HS-5 (cell line): ENCODE results near the gene USB1.
A peak's percentile ranks its signal among the peaks of the same experiment; 100 is the strongest.

Experiments
- DNase-seq: peaks from one replicate; pipeline ENCODE4 v3.0.0-alpha.2; 2012; ENCODE audit warnings: low read depth

USB1 gene

GRCh38 chr16:58019866-58020538 lies 18.8 kb downstream of the USB1 start:
- no peak for DNase-seq

GRCh38 chr16:58020628-58021521 lies 19.7 kb downstream of the USB1 start:
- DNase-seq: peak; percentile 23

- peak; percentile 51 for DNase-seq
These were observed 20.7 kb downstream of the USB1 start for GRCh38 chr16:58021661-58022551.

- DNase-seq: no peak
These were observed 21.6 kb downstream of the USB1 start for GRCh38 chr16:58022601-58023371.

GRCh38 chr16:58024486-58025350 lies 23.5 kb downstream of the USB1 start:
- no peak for DNase-seq

- peak; percentile 18 for DNase-seq
These were observed 24.3 kb downstream of the USB1 start, which contains the start of gene MMP15 for GRCh38 chr16:58025351-58026138. MMP15 (plus strand) TSS chr16:58025754; CDS start chr16:58026351, 597 bp downstream.

GRCh38 chr16:58026139-58026704 lies 25.0 kb downstream of the USB1 start:
- DNase-seq: no peak

GRCh38 chr16:58026705-58027160 lies 25.5 kb downstream of the USB1 start:
- no peak for DNase-seq

- DNase-seq: no peak
These were observed 26.1 kb downstream of the USB1 start for GRCh38 chr16:58027161-58027915.

GRCh38 chr16:58027916-58028455 lies 26.8 kb downstream of the USB1 start:
- DNase-seq: no peak

GRCh38 chr16:58028541-58029070 lies 27.4 kb downstream of the USB1 start:
- DNase-seq: no peak

GRCh38 chr16:58029410-58029809 lies 28.2 kb downstream of the USB1 start:
- no peak for DNase-seq

GRCh38 chr16:58030136-58030840 lies 29.1 kb downstream of the USB1 start:
- no peak for DNase-seq

GRCh38 chr16:58031016-58031800 lies 30.0 kb downstream of the USB1 start:
- DNase-seq: no peak

GRCh38 chr16:58032710-58033293 lies 31.6 kb downstream of the USB1 start:
- no peak for DNase-seq

- DNase-seq: no peak
These were observed 33.0 kb downstream of the USB1 start for GRCh38 chr16:58034128-58034685.
